Stimulated activated CD4-positive, alpha-beta T cell treated with anti-CD3 and anti-CD28 coated beads, Interleukin-2, amount 100 ng/mL, for 4 hours (primary cell): ENCODE measurements around the gene SLC5A2.
"Not testable (repeated sequence)": the region's sequence is repeated elsewhere in the genome, so short reads cannot be mapped to it uniquely, and the experiment has no call there.

Source experiments
- DNase-seq: peaks from one replicate; pipeline ENCODE4 v3.0.0-alpha.2; 2020; ENCODE audit warnings: low read depth

SLC5A2 gene

DNA sequence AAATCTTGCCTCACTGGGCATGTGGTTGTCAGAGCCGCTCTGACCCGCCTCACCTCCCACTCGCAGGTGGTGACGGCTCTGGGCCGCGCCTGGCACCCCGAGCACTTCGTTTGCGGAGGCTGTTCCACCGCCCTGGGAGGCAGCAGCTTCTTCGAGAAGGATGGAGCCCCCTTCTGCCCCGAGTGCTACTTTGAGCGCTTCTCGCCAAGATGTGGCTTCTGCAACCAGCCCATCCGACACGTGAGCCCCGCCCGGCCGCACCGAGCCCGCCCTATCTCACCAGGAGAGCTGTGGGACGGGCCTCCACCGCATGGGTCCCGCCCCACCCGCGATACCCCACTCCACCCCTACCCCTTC is 7.0 kb upstream of the SLC5A2 start:
- DNase-seq: no peak

GRCh38 chr16:31476303-31477219 is 6.4 kb upstream of the SLC5A2 start:
- DNase-seq: peak; percentile 87

GRCh38 chr16:31477220-31478216 is 5.4 kb upstream of the SLC5A2 start:
- DNase-seq: no peak

DNA sequence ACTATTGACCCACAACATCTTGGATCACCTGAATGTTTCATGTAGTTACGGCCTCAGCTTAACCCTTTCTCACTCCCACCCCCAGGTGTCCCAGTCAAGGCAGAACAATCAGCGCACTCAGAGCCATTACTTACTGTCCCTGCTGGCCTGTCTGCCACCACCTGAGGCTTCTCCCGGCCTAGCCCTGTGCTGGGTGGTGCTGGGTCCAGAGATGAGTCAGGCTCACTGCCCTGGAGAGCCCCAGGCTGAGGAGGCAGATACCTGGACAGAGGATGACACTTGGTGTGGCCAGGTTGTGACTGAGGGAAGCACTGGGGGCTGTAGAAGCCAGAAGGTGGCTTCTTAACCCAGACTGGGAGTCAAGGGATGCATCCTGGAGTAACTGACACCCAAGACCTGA is 4.0 kb upstream of the SLC5A2 start:
- no peak for DNase-seq

GRCh38 chr16:31479751-31480150 is 3.2 kb upstream of the SLC5A2 start:
- DNase-seq: no peak

- no peak for DNase-seq
Observed at GRCh38 chr16:31480851-31481536, 1.9 kb upstream of the SLC5A2 start.

DNA sequence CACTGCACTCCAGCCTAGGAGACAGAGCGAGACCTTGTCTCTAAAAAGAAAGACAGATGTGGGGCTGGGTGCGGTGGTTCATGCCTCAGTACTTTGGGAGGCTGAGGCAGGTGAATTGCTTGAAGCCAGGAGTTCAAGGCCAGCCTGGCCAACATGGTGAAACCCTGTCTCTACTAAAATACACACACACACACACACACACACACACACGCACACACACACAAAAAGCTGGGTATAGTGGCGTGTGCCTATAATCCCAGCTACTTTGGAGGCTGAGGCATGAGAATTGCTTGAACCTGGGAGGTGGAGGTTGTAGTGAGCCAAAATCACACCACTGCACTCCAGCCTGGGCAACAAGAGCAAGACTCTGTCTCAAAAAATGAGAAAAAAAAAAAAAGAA is 1.1 kb downstream of the SLC5A2 start:
- DNase-seq: not testable (repeated sequence)

- DNase-seq: no peak
Observed at GRCh38 chr16:31484491-31485171, 1.7 kb downstream of the SLC5A2 start.

GRCh38 chr16:31485571-31485970 is 2.6 kb downstream of the SLC5A2 start:
- no peak for DNase-seq

DNA sequence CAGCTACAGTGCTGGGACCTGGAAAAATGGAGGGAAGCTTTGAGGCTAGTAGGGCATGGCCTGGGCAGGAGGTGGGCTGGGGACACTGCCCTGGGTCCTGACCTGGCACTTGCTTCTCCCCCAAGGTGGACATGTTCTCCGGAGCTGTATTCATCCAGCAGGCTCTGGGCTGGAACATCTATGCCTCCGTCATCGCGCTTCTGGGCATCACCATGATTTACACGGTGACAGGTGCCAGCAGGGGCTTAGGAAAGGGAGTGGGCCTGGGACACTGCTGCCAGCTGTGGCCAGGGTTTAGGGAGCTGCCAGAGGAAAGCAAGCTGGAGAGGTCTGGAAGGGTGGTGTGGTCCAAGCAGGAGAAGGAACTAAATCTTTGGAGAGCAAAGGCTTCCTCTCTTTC is 3.1 kb downstream of the SLC5A2 start:
- no peak for DNase-seq

DNA sequence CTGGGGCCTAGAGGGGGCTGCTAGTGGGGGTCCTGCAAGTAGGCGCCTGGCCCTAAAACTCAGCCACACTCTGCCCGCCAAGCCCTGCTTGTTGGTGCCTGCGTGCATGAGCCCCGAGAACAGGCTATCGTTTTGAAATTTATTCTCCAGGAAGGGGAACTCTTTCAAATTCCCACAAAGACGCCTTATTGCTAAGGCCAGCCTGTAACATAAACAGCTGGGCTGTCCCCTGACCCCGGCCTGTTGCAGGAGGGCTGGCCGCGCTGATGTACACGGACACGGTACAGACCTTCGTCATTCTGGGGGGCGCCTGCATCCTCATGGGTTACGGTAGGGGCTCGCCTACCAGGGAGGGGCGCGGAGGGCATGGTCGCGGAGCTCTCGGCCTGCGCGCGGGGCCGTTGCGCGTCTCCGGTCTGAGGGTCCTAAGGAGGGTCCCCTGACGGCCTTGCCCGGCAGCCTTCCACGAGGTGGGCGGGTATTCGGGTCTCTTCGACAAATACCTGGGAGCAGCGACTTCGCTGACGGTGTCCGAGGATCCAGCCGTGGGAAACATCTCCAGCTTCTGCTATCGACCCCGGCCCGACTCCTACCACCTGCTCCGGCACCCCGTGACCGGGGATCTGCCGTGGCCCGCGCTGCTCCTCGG is 4.3 kb downstream of the SLC5A2 start:
- no peak for DNase-seq

GRCh38 chr16:31487720-31488467 is 5.0 kb downstream of the SLC5A2 start:
- peak; percentile 52 for DNase-seq

- no peak for DNase-seq
Observed at GRCh38 chr16:31488468-31489297, 5.8 kb downstream of the SLC5A2 start.

DNA sequence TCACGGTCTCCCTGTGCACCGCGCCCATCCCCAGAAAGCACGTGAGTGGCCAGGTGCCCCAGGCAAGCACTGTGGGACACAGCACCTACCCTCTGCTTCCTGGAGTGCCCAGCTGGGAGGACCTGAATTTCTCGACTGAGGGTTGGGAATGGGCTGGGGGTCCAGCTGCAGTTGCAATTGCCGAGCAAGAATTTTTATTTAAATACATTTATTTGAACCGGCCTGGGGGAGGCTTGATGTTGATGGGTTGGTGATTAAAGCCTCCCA is 6.3 kb downstream of the SLC5A2 start:
- DNase-seq: no peak

GRCh38 chr16:31489616-31490584 is 7.0 kb downstream of the SLC5A2 start:
- DNase-seq: no peak

GRCh38 chr16:31491778-31492418 is 9.0 kb downstream of the SLC5A2 start:
- DNase-seq: no peak

DNA sequence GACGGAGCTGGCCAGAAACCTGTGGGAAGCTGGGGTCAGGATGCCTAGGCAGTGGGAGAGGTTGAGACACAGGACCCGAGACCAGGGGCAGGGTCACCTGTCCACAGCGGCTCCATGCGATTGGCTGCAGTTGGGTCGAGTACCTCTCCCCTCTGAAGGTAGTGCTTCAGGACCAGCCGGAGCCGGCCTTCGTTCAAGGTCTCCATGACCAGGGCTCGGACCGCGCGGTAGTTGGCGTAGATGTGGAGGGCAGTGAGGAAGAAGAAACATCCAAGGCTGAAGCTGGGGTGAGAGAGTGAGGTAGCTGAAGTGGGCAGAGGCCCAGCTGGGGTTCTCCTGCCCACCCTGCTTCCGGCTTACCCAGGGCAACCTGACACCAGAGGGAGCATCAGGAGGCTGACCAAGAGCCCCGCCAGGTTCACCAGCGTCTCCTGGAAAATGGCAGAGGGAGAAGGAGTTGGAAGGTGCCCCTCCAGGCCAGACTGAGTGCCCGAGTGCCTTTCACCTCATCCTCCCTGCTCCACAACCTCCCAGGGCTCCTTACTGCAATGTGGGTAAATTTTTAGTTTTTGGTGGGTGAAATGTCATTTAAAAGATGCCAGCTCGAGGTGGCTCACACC is 10.7 kb downstream of the SLC5A2 start:
- DNase-seq: no peak

GRCh38 chr16:31496670-31497069 is 13.7 kb downstream of the SLC5A2 start:
- DNase-seq: no peak
